ENCODE data around the gene PCNA. TPM values are rescaled to one million over a fixed set of nuclear protein-coding genes. Genes with fewer than 3 reads are reported as not detected.

Gene PCNA
- total and polyA plus RNA-seq, 9 of the 15 experiments (the other 6 are each of a cell fraction or from before 2014, with no cell fraction given), result 213 to 390 (median 291) TPM

DNA sequence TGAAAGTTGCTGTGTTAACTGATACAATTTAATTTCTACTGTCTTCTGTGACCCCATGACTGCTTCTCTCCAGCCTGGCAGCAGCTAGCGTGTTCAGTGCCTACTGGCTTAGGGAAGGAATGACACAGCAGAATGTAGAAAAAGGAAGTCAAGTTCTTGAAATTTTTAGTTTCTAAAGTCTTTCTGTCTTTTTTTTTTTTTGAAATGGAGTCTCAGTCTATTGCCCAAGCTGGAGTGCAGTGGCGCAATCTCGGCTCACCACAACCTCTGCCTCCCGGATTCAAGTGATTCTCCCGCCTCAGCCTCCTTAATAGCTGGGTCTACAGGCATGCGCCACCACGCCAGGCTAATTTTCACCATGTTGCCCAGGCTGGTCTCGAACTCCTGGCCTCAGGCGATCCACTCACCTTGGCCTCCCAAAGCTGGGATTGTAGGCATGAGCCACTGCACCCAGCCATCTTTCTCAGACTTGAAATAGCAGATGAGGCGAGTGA, 39.3 kb downstream of the PCNA start (continued):
- TF ChIP-seq ZNF316 (IDR thresholded peaks at IDR 0.05) (peak; percentile 48; the same call in 1 of the 2 replicates), BACH1 (tag; IDR thresholded peaks at IDR 0.05) (peak; percentile 75; the same call in 1 of the 2 replicates), ZKSCAN3 (CRISPR knock-in tag; IDR thresholded peaks at IDR 0.05) (no peak), RBBP5 (IDR thresholded peaks at IDR 0.05; ENCODE audit: borderline replicate concordance, insufficient read depth, low read length, poor library complexity, severe bottlenecking) (no peak), ZNF639 (CRISPR knock-in tag; conservative IDR thresholded peaks at IDR 0.05 in 1 of 2, IDR thresholded peaks at IDR 0.05 in 1 of 2) (peak in 1 of 2 experiments; percentile 44; a peak in 1 of 4 replicates), HINFP (tag; conservative IDR thresholded peaks at IDR 0.05; ENCODE audit: low read depth) (no peak), NFE2 (IDR thresholded peaks at IDR 0.05; ENCODE audit: low read depth) (peak; percentile 89), DDX20 (tag; IDR thresholded peaks at IDR 0.05; ENCODE audit: low read depth) (no peak), GABPB1 (CRISPR knock-in tag; IDR thresholded peaks at IDR 0.05) (no peak), CCAR2 (IDR thresholded peaks at IDR 0.05; ENCODE audit: low read depth, low read length) (no peak), TEAD4 (IDR thresholded peaks at IDR 0.05; ENCODE audit: low read length) (no peak), TEAD4 (CRISPR knock-in tag; IDR thresholded peaks at IDR 0.05; ENCODE audit: borderline replicate concordance) (no peak), MAFG (tag; conservative IDR thresholded peaks at IDR 0.05) (peak; percentile 88), ARHGAP35 (IDR thresholded peaks at IDR 0.05; ENCODE audit: partially characterized antibody) (no peak), CEBPB (tag; IDR thresholded peaks at IDR 0.05) (peak; percentile 96), NFE2L1 (tag; IDR thresholded peaks at IDR 0.05; ENCODE audit: borderline replicate concordance, low read depth) (peak; percentile 69; the same call in 1 of the 2 replicates), MAFK (IDR thresholded peaks at IDR 0.05; ENCODE audit: low read length) (peak; percentile 65; the same call in 1 of the 2 replicates), GABPA (tag; conservative IDR thresholded peaks at IDR 0.05; ENCODE audit: low read depth) (peak; percentile 35; the same call in 1 of the 2 replicates), GTF2F1 (IDR thresholded peaks at IDR 0.05; ENCODE audit: low read depth, low read length) (no peak), MAFF (IDR thresholded peaks at IDR 0.05; ENCODE audit: low read length) (peak; percentile 74), TCFL5 (CRISPR knock-in tag; conservative IDR thresholded peaks at IDR 0.05) (no peak), ZNF184 (CRISPR knock-in tag; IDR thresholded peaks at IDR 0.05) (no peak), RAD21 (CRISPR knock-in tag; conservative IDR thresholded peaks at IDR 0.05 in 1 of 2, IDR thresholded peaks at IDR 0.05 in 1 of 2) (no peak), ZNF384 (IDR thresholded peaks at IDR 0.05; ENCODE audit: low read depth, low read length) (peak; percentile 57)

Measured in K562 (cell line).